Dedifferentiated amniotic fluid mesenchymal stem cell (primary cell): Measurements from ENCODE around the gene CRTAC1.
"Not testable (repeated sequence)": the region's sequence is repeated elsewhere in the genome, so short reads cannot be mapped to it uniquely, and the experiment has no call there.

Experiments
- DNase-seq: peaks from one replicate; pipeline ENCODE4 v3.0.0-alpha.2; 2016; ENCODE audit errors: extremely low spot score

The CRTAC1 gene

GRCh38 chr10:97870990-97871389 lies 159.4 kb downstream of the CRTAC1 start:
- DNase-seq: no peak

- DNase-seq: peak; percentile 80
Observed at GRCh38 chr10:97869091-97870042, 161.1 kb downstream of the CRTAC1 start.

GRCh38 chr10:97868134-97868685 lies 162.2 kb downstream of the CRTAC1 start:
- DNase-seq: no peak

GRCh38 chr10:97867220-97867800 lies 163.1 kb downstream of the CRTAC1 start:
- no peak for DNase-seq

GRCh38 chr10:97866524-97867219 lies 163.7 kb downstream of the CRTAC1 start:
- no peak for DNase-seq

- DNase-seq: no peak
Observed at GRCh38 chr10:97865488-97865887, 164.9 kb downstream of the CRTAC1 start.

- DNase-seq: no peak
Observed at GRCh38 chr10:97863808-97864207, 166.6 kb downstream of the CRTAC1 start.

- DNase-seq: no peak
Observed at GRCh38 chr10:97861924-97862323, 168.5 kb downstream of the CRTAC1 start.

- peak; percentile 85 for DNase-seq
Observed at GRCh38 chr10:97861097-97861750, 169.2 kb downstream of the CRTAC1 start.

GRCh38 chr10:97858001-97858439 lies 172.4 kb downstream of the CRTAC1 start:
- DNase-seq: no peak

GRCh38 chr10:97854743-97855142 lies 175.7 kb downstream of the CRTAC1 start:
- DNase-seq: no peak

GRCh38 chr10:97852840-97853405 lies 177.5 kb downstream of the CRTAC1 start:
- no peak for DNase-seq

GRCh38 chr10:97852277-97852676 lies 178.1 kb downstream of the CRTAC1 start:
- DNase-seq: no peak

- no peak for DNase-seq
Observed at GRCh38 chr10:97851341-97852001, 178.9 kb downstream of the CRTAC1 start.

GRCh38 chr10:97850446-97850845 lies 180.0 kb downstream of the CRTAC1 start:
- no peak for DNase-seq

GRCh38 chr10:97849687-97850402 lies 180.6 kb downstream of the CRTAC1 start, which contains the start of gene GOLGA7B:
GOLGA7B (plus strand) TSS chr10:97849843; CDS start chr10:97850304, 461 bp downstream.
- no peak for DNase-seq

- no peak for DNase-seq
Observed at GRCh38 chr10:97849103-97849686, 181.2 kb downstream of the CRTAC1 start.

- DNase-seq: no peak
Observed at GRCh38 chr10:97844678-97845077, 185.7 kb downstream of the CRTAC1 start.

- DNase-seq: not testable (repeated sequence)
Observed at GRCh38 chr10:97843972-97844371, 186.4 kb downstream of the CRTAC1 start.

GRCh38 chr10:97843281-97843671 lies 187.1 kb downstream of the CRTAC1 start:
- no peak for DNase-seq
